Activated effector memory CD4-positive, alpha-beta T cell treated with Interleukin-2 at 50 U/mL for 16 hours (primary cell): ENCODE measurements around the gene PAK5.
"Not testable (repeated sequence)": the region's sequence is repeated elsewhere in the genome, so short reads cannot be mapped to it uniquely, and the experiment has no call there.

ENCODE experiments used
- DNase-seq: peaks from one replicate; pipeline ENCODE4 v3.0.0-alpha.2; 2020

Gene PAK5

DNA sequence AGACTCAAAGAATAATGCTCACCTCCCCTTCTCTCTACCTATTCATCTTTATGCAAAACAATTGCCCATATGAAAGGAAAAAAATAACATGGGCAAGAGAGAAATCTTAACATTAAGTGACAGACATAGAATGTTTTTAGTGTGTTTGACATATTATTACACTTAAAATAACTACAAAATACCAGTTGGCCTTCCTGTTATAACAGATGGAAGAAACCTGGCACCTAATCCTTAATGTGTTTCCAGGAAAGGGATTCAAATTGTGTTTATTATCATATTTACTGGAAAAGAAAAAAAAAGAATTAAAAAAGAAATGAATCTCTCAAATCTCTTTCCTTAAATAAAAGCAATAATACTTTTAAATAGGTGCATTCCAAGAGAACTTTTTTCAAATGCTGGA lies 165.9 kb downstream of the PAK5 start:
- DNase-seq = no peak

DNA sequence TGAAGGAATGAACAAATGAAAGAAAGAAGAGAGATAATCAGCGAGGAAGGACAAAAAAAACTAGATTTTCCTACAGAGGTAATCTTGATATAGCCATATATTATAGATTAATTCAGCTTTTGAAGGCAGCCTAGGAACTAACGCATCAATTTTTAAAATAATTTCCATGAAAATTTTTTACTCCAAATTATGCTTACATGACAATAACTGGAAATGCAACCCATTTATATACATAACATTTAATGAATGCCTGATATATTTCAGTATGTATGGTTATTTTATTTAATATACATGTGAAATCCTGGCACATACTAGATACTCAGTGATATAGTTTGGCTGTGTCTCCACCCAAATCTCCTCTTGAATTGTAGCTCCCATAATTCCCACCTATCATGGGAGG lies 166.8 kb downstream of the PAK5 start:
- no peak for DNase-seq

DNA sequence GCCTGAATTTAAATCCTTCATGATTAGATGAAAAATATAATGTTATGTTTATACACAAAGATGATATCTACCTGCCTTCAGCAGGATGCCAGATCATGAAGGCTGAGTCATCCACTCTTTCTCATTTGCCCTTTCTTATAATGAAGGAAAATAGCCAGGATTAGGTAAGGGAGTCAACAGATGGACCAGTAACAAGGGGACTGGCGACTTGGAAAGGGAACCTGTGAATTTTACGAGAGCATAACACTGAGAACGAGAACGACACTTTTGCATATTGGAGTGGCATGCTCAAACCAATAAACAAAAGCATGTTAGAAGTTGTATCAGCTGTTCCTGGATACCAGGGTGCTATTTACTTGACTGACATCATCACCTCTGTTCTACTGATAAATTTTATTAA lies 170.5 kb downstream of the PAK5 start:
- DNase-seq = no peak

DNA sequence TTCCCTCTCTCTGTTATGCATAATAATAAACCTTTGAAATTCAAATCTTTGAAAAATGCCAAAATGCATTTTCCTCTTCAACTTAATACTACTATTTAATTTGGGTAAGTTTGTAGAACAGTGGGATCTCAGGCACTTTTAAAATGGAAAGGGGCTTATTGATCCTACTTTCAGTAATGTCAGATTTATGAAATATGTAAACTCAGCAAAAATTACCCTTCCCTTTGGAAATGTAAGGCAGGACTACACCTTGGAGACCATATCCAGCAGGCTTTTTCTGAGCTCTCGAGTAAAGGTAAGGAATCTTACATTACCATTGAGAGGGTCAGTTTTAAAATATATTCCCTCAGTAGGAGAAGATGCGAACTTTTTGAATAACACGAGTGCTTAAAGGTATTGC lies 175.5 kb downstream of the PAK5 start:
- DNase-seq = no peak

DNA sequence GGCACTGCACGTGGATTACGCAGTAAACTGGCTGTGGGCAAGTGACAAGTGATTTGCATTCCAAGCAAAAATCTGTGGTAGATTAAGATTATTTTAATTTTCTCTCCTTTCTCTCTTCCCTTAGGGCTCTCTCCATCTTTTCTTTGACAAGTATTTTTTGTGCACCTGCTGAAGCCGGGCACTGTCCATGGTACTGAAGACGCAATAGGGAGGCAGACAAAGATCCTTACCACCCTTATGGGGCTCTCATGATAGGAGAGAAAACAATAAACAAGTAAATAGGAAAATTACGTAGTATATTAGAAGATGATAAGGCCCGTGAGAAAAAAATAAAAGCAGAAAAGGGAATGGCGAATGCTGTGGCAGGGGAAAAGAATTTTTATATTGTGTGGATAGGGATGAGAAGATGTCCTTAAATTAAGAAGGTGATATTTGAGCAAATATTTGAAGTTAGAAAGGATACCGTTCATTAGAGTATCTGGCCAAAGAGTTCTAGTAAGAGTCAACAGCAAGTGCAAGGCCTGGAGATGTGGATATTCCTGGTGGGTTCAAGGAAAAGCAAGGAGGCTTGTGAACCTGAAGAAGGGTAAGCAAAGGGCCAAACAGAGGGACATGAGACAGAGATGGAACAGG lies 178.5 kb downstream of the PAK5 start:
- DNase-seq = no peak

DNA sequence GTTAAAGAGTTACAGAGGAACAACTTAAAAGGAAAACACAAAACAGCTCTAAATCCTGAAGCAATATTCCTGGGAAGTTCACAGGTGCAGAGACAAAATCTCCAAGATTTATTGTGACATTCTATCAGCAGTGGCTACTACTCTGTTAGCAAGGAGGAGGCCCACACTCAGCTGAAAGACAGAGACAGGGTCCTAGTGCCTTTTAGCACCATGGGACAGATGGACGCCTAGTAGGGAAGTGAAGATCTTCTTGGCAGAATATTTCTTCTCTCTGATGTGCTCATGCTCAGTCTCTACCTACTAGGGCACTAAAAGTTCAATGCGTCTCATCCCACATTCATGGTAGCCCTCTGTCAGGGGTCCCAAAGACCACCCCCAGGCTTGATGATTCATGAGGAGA lies 191.1 kb downstream of the PAK5 start:
- DNase-seq = no peak

DNA sequence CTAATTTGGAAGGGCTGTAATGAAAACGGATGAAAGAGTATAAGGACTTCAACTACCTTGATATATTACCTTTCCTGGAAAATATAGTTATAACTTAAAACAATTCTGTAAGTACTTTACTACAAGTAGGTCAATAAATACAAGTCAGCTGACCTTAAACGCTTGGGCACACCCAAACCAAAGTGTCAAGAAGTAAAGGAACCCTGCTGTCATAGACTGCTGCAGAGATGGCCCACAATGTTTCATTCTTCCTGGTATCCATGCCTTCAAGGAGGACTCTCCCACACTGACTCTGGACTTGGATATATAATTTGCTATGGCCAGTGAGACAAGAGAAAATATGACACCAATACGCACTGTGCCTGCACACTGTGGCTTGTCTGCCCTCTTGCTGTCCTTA lies 192.5 kb downstream of the PAK5 start:
- DNase-seq = no peak

DNA sequence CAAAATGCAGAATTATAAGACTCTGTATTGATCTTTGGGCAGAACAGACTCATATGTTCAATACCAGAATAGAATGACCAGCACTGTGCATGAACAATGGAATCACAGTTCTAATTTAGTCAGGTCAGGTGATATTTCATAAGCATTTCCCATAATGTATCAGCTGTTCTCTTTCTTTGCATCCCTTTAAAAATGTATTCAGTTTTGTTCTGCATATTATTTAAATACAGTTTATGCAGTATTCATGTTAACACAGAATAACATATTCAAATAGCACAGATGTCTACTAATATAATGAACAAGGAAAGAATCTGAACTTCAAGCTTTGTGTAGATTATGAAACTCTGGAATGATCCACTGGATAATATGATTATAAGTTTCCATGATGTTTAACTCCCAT lies 196.0 kb downstream of the PAK5 start:
- no peak for DNase-seq

DNA sequence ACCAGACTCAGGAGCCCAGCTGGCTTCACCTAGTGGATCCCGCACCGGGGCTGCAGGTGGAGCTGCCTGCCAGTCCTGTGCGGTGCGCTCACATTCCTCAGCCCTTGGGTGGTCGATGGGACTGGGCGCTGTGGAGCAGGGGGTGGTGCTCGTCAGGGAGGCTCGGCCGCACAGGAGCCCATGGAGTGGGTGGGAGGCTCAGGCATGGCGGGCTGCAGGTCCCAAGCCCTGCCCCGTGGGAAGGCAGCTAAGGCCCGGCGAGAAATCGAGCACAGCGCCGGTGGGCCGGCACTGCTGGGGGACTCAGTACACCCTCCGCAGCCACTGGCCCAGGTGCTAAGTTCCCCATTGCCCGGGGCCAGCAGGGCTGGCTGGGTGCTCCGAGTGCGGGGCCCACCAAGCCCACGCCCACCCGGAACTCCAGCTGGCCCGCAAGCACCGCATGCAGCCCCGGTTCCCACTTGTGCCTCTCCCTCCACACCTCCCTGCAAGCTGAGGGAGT lies 197.3 kb downstream of the PAK5 start:
- not testable (repeated sequence) for DNase-seq

DNA sequence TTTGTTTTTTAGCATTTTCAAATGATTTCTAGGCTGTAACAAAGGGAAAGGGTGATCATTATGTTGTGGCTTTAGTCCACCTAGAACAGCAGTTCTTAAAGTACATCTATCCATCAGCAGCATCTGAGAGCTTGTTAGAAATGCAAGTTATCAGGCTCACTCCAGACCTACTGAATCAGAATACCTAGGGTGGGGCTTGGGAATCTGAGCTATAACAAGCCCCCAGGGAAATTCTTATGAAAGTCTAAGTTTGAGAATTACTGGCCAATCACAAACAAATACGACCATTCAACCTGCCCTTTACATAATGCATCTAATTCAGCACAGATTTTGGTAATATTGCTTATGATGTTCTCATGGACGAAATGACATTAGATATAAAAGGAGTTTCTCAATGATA lies 201.0 kb downstream of the PAK5 start:
- DNase-seq = no peak

DNA sequence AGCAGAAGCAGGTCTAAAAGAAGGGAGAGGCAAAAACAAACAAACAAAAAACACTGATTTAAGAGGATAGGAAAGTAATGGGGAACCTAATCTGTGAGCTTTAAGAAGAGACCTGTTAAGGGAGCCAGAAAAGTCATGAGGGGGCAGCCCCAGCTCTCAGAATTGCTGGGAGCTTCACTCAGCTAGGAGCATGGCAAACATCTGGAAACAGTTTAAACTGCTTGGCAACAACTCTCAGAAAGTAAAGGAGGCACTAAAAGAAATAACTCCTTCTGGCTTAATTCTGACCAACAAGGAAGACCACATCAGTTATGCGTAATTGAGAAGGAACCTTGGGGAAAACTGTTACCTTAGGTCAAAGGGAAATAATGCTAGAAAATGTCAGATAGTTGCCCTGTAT lies 203.1 kb downstream of the PAK5 start:
- DNase-seq = no peak

DNA sequence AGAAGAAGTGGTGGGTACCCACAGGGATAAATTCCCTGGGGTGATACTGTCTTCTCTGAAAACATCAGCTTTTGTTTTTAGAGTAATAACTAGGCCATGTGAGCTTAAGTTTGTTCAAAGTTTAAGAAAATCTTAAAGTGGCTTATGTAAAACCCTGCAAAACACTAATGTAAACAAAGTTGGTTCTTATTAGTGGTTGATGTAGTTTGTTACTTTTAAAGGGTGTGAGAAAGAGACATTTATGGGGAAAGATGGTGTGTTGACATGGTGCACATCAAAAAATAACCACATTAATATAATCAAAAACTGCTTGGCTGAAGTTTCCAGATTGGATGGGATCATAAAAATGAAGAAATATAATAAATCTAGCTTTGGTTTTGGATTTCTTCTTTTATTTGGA lies 204.5 kb downstream of the PAK5 start:
- DNase-seq = no peak

DNA sequence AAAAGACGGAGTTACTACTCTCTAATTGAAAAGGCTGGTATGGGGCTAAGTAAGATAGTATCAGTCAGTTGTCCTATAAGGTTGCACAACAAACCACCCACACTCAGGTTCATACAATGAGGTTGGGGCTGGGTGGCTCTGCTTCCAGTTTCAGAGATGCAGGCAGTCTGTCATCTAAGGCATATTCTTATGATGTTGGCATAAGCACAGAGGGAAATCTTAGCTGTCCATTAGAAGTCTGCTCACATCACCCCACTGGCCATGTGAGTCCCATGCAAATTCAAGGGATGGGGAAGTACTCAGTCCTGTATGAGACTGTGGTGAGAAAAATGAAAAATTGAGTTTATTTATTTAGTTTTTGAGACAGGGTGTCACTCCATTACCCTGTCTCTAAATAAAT lies 205.9 kb downstream of the PAK5 start:
- DNase-seq = no peak

DNA sequence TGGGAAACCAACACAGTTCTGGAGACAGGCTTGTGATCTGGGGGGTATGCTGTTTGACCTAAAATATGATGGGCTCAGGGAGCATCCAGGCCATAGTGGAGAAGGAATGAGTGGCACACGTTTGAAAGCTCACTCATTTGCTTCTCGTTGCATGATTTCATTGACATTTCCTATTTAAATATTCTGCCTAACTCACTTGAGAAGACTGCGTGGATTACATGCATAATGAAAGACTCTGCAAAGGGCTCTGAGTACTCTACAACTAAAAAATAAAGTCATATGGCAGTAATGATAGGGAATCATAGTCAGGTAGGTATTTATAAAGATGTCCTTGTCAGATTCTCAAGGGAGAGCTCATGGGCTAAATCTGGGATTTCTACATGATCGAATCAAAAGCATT lies 206.6 kb downstream of the PAK5 start:
- DNase-seq = no peak

DNA sequence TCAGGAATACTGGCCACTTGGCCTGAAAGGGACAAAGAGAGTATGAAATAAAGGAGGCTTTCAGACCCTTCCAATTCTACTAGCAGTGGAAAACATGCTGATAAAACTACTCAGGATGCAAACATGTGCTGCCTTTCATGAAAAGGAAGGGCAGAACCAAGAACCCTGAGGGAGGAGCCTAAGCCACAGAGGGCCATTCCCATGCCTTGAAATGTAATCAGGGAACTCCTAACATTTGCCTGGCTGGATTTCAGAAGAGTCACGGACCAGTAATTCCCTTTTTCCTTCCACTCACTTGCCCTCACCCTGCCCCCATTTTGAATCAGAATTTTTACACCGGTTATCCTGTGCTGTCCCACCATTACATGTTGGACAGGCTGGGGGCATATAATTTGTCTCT lies 208.3 kb downstream of the PAK5 start:
- DNase-seq = no peak

DNA sequence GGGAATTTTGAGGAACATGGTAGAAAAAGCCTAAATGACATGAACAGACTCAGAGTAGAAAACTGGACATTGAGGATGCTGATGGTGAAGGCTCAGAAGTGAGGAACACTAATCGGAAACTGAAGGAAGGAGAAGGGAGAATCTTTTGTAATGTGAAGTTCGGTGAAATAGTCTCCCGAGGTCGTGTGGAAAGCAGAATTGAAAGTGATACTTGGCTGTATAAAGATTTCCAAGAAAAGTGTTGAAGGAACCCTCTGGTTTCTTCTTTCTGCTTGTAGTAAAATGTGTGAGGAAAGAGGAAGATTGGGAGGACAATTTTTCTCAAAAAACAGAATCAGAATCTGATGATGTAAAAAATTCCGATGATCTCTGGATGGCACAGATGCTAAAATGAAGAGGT lies 209.0 kb downstream of the PAK5 start:
- no peak for DNase-seq

DNA sequence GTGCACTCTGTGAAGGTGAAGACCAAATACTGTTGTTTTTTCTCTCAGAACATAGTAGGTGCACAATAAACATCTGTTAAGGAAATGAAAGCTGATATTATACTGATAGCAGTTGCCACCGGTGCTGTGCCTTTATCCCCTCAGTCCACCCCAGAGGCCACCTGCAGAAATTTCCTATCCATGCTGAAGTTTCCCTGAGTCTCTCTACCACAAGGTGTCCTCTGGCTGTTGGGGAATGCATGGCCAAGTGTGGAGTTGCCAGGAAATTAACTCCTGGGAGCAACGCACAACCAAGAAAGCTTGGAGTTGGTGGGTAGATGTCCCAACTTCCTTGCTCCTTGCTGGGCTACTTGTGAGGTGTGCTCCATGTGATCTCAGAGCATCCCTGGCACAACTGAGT lies 210.3 kb downstream of the PAK5 start:
- DNase-seq = no peak

DNA sequence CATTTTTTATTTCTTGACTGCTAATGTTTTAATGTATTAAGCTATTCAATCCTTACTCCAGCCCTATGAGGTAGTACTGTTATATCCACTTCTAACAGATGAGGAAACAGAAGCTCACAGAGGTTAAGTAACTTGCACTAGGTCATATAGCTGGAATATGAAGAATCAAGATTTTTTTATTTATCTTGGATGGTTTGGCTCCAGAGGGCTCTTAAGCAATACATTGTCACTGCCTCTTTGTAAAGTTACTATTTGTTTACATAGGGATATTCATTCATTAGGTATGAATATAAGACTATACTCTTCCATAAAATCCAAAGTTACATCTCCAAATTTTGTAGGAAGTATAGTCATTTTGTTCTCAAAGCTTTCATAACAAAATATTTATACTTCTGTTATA lies 210.7 kb downstream of the PAK5 start:
- DNase-seq = no peak

DNA sequence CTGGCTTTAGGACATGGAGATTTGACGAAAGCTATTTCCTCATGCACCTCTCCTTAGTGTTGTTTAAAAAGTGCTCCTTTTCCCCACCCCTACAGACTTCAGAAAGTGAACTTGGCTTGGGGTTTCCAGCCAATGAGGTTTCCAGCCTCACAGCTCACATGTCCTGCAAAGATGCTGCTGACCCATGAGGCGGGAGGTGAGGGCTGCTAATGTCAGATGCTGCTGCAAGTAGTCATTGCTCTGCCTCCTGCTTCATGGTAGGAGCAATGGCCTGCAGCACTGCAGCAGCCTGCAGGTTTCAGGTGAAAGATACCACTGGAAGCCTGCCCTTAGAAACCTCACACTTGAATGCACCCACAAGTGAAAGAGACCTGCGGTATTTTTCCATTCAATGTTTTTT lies 211.7 kb downstream of the PAK5 start:
- DNase-seq = no peak

DNA sequence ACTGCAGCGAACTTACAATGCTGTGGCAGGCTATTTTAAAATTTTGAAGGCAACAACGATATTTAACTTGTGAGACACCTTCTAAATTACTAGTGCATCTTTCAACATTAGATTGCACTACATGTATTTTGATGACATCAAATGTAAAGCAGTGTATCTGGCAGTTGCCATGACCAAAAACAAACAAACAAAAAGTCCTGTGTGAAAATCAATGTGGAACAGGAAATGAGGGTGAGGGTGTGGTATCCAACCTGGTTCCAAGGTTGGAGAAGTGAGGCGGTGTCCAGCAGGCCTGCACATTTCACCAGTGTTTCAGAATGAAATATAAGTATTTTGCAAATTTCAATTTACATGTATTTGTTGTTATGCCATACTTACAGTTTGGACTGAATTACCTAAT lies 212.5 kb downstream of the PAK5 start:
- DNase-seq = no peak

DNA sequence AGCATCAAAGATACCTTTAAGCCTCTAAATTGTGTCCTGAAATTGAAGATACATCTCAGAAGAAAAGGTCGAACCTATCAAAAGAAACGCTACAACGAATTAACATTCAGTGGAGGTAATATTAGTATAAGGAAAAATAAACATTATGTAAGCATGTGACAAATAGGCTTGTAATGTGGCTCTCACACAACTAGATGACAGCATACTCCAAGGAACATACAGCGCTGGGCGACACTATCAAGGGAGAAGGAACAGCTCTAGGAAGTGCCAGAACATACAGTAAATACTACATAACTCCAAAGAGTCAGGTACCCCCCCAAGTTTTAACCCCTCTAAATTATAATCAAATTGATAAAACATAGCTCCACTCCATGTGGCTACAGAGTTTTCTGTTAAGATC lies 220.9 kb downstream of the PAK5 start:
- DNase-seq = no peak

DNA sequence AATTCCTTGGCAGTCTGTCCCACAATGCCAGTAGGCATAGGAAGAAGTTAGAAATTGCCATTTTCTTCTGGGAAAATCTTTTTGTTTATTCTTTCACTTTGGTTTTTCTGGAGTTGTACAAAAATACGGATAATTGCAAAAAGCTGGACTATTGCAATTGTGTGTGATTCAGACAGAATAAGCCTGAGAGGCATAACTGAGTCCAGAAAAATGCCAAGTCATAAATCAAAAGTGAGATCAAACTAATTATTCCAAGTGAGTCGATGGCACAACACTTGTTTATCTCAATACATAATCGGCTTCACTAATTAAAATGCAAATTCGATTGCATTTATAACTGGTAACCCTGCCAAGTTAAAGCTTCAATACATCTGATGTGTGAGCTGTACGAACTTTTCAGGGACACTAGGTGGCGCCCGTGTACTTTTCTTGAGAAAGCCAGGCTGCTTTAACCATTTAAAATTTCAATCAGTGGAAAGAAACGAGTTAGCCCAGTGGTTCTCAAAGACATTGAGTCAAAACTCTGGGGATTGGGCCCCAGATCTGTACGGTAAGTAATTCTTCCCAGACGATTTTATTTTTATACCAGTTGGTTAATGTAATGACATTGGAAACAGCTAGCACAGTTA lies 221.9 kb downstream of the PAK5 start:
- peak; percentile 4 for DNase-seq

DNA sequence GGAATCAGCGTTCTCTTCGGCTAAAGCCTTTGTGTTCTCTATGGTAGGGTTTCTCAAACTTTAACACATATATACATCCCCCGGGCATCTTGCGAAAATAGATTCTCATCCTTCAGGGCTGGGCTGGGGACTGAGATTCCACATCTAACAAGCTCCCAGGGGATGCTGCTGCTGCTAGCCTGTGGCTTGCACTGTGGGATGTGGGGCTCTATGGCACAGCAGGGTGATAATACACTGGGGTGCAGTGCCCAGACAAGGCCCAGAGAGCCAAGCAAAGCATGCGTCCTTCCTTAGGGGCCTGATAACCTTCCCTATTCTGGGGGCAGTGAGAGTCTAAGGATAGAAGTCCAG lies 222.4 kb downstream of the PAK5 start:
- no peak for DNase-seq

DNA sequence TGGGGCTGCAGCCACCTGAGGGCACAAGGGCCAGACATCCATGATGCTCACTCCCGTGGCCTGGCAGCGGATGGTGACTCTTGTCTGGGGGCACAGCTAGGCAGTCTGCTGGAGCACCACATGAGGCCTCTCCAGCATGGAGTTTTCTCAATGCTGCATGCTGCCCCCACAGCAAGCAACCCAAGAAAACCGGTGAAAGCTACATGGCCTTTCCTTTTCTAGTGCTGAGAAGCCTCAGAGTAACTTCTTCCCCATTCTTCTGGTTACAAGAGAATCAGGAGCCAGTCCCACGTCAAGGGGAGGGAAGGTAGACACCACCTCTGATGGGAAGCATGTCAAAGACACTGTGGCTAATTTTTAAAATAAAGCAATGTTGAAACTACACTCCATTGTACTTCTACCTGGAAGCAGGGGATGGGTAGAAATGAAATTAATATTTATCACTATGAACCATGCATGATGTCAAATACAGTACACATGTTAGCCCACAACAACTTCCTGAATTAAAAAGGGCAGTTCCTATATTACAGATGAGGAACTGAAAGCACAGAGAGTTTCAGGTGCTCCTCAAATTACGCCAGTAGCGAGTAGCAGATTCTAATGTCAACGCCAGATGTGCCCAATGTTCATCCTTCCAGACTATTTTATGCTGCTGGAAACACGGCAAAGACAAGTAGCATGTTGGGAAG lies 223.0 kb downstream of the PAK5 start:
- DNase-seq = no peak

DNA sequence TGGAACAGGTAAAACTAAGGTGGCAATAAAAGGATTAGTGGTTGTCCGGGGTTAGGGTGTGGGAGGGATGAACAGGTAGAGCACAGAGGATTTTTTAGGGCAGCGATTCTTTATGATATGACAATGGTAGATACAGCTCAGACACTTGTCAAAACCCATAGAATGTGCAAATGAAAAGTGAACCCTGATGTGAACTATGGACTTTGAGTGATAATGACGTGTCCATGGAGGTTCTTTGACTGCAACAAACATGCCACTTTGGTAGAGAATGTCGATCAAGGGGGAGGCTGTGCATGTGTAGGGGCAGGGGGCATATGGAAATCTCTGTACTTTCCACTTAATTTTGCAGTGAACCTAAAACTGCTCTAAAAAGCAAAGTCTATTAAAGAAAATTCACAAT lies 223.8 kb downstream of the PAK5 start:
- no peak for DNase-seq
